Activated CD8-positive, alpha-beta T cell treated with anti-CD3 and anti-CD28 coated beads for 36 hours (primary cell): ENCODE measurements around the gene RYR1. TPM values are rescaled to one million over a fixed set of nuclear protein-coding genes. Genes with fewer than 3 reads are reported as not detected.

Experiments
- ATAC-seq: fragments of 200-7000 bp; cut with Tn5 transposase; one replicate; pipeline ENCODE4 v1.10.0; 2021; ENCODE audit warnings: mild to moderate bottlenecking, moderate library complexity
- CTCF ChIA-PET: fragments of 350-600 bp; sonication (Branson Sonifier 250); formaldehyde crosslinking; loops from one replicate; lab custom pipeline; 2021; ENCODE audit warnings: antibody characterized with exemption; lab: Charles Lee
- POLR2A ChIA-PET: fragments of 350-600 bp; sonication (Branson Sonifier 250); formaldehyde crosslinking; loops from one replicate; lab custom pipeline; 2021; ENCODE audit warnings: antibody characterized with exemption; lab: Charles Lee
- DNase-seq: peaks from one replicate; pipeline ENCODE4 v3.0.0-alpha.2; 2020
- H3K27ac Mint-ChIP-seq: one replicate; pipeline ENCODE4 v1.8.0; 2021; ENCODE audit warnings: mild to moderate bottlenecking, mixed read lengths
- H3K27me3 Mint-ChIP-seq: one replicate; pipeline ENCODE4 v1.8.0; 2021; ENCODE audit warnings: mixed read lengths
- H3K36me3 Mint-ChIP-seq: one replicate; pipeline ENCODE4 v1.8.0; 2021; ENCODE audit warnings: low read depth, mixed read lengths
- H3K4me1 Mint-ChIP-seq: one replicate; pipeline ENCODE4 v1.8.0; 2021; ENCODE audit warnings: low read depth, mixed read lengths
- H3K4me3 Mint-ChIP-seq: one replicate; pipeline ENCODE4 v1.8.0; 2021; ENCODE audit warnings: mild to moderate bottlenecking, moderate library complexity, mixed read lengths
- H3K9me3 Mint-ChIP-seq: one replicate; pipeline ENCODE4 v1.8.0; 2021; ENCODE audit warnings: mixed read lengths
- intact Hi-C: fragments of 100-400 bp; cut with micrococcal nuclease; formaldehyde crosslinking; loops from one replicate; pipeline ENCODE4 v1.10.0; 2022
- total RNA-seq, 2 experiments: library from RNA; stranded (reverse); gene quantifications; one replicate each; pipeline ENCODE4 v1.2.3, GENCODE V29; 2021
- TF ChIP-seq, protein P1 (sequence below): fragments of 200-600 bp; IDR thresholded peaks from one replicate; pipeline ENCODE4 v1.8.0; 2022; ENCODE audit warnings: antibody characterized with exemption, mild to moderate bottlenecking

RYR1 gene
- total RNA-seq, 2 experiments from 2014 or later: 0.63 to 1.2 TPM

DNA sequence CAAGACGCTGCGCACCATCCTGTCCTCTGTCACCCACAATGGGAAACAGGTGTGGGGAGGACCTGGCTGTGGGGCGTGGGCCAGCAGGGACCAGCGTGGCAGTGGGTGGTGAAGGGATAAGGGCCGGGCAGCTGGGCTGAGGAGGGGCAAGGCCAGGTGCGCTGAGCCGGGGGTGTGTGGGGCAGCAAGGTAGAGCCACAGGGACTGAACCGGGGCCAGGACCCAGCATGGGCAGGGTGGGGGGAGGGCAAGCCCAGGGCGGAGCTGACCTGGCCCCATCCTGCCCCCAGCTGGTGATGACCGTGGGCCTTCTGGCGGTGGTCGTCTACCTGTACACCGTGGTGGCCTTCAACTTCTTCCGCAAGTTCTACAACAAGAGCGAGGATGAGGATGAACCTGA is 146.6 kb downstream of the RYR1 start:
- DNase-seq: no peak
- H3K4me3 Mint-ChIP-seq: no peak overlapping the region
- CTCF ChIA-PET: interaction anchor here (1.6 kb wide), 1 partner anchor 10 kb away, joined by 3 read pairs; no protein-coding TSS in a partner anchor
- H3K27me3 Mint-ChIP-seq: no peaks in the 10 kb centered on the region
- TF ChIP-seq, protein P1, sequence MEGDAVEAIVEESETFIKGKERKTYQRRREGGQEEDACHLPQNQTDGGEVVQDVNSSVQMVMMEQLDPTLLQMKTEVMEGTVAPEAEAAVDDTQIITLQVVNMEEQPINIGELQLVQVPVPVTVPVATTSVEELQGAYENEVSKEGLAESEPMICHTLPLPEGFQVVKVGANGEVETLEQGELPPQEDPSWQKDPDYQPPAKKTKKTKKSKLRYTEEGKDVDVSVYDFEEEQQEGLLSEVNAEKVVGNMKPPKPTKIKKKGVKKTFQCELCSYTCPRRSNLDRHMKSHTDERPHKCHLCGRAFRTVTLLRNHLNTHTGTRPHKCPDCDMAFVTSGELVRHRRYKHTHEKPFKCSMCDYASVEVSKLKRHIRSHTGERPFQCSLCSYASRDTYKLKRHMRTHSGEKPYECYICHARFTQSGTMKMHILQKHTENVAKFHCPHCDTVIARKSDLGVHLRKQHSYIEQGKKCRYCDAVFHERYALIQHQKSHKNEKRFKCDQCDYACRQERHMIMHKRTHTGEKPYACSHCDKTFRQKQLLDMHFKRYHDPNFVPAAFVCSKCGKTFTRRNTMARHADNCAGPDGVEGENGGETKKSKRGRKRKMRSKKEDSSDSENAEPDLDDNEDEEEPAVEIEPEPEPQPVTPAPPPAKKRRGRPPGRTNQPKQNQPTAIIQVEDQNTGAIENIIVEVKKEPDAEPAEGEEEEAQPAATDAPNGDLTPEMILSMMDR: no peak
- ATAC-seq: no peak
- H3K36me3 Mint-ChIP-seq: no peaks in the 10 kb centered on the region
- intact Hi-C loops: no loop called here
- POLR2A ChIA-PET: no interaction called here
- no peaks in the 10 kb centered on the region for H3K9me3 Mint-ChIP-seq
- H3K27ac Mint-ChIP-seq: no peak overlapping the region
- H3K4me1 Mint-ChIP-seq: peaks cover 8% of the 10 kb centered on the region

DNA sequence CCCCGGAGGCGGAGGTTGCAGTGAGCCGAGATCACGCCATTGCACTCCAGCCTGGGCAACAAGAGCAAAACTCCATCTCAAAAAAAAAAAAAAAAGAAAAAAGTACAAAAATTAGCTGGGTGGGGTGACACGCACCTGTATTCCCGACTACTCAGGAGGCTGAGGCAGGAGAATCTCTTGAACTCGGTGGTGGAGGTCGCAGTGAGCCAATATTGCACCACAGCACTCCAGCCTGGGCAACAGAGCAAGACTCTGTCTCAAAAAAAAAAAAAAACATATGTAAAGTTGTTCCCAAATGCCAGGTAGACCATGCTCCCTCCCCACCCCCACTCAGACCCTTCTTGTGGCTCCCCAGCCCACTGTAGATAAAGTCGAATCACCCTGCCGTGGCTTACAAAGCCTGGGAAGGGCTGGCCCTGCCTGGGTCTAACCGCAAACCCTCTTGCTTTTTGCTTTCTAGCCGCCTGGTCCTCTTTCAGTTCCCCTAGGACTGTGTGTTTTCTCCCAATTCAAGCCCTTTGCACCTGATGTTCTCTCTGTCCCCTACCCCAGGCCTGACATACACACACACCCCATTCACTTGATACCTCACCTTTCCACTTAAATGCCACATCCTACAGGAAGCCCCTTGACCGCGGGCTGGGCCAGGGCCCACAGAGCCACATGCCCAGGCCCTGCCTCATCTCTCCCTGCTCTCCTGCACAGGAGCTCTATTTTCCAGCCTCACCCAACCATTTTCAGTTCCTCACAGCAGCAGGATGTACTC is 149.9 kb downstream of the RYR1 start:
- Mint-ChIP-seq H3K9me3 (no peaks in the 10 kb centered on the region), H3K27ac (no peak overlapping the region), H3K4me1 (peaks cover 8% of the 10 kb centered on the region), H3K27me3 (no peaks in the 10 kb centered on the region), H3K4me3 (no peak overlapping the region), H3K36me3 (peaks cover 10% of the 10 kb centered on the region)
- ATAC-seq (peak; percentile 27), DNase-seq (no peak)
- TF ChIP-seq, protein P1: no peak
- intact Hi-C loops: no loop called here
- CTCF ChIA-PET: no interaction called here
- POLR2A ChIA-PET: no interaction called here

DNA sequence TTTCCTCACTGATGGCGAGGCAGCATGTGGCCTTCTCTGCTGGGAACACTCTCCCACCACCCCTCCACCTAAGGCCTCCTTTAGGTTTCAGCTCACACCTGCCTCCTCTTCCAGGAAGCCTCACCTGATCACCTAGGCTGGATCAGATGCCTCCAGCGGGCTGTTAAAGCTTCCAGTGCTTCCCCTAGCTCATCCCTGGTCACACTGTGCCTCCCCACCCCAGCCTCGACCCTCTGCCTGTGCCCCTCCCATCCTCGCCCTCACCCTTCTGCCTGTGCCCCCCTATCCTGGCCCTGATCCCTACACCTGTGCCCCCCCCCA is 150.5 kb downstream of the RYR1 start:
- H3K4me3 Mint-ChIP-seq: no peak overlapping the region
- TF ChIP-seq, protein P1: no peak
- CTCF ChIA-PET: no interaction called here

DNA sequence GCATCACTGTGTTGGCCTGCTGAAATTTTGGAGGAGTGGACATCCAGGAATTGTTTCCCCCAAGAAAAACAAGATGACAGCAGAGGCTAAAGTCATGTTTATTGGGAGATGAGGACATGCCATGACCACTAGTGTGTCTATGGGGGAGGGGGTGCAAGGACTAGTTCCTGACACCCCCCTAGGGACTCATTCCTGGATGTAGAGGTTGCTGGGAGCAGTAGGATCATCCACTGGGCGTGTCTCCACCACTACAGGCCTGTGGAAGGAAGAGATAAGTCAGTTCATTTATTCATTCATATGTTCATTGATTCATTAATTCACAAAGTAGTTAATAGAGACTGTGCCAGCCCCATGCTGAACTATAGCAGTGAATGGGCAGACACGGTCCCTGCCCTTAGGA is 154.1 kb downstream of the RYR1 start:
- POLR2A ChIA-PET: interaction anchor here (1.1 to 1.3 kb wide), 2 partner anchors 25 to 37 kb away, joined by 4 read pairs; no protein-coding TSS in a partner anchor
- DNase-seq (no peak), ATAC-seq (no peak)
- Mint-ChIP-seq H3K27ac (no peak overlapping the region), H3K4me3 (no peak overlapping the region), H3K4me1 (peaks cover 5% of the 10 kb centered on the region), H3K9me3 (no peaks in the 10 kb centered on the region), H3K36me3 (peaks cover 20% of the 10 kb centered on the region), H3K27me3 (no peaks in the 10 kb centered on the region)
- intact Hi-C loops: no loop called here
- TF ChIP-seq, protein P1: no peak
- CTCF ChIA-PET: no interaction called here

More for the DNA sequence above, 150.5 kb downstream of the RYR1 start:
- POLR2A ChIA-PET: no interaction called here
- ATAC-seq (no peak), DNase-seq (no peak)
- Mint-ChIP-seq H3K9me3 (no peaks in the 10 kb centered on the region), H3K27me3 (no peaks in the 10 kb centered on the region), H3K27ac (no peak overlapping the region), H3K4me1 (peaks cover 8% of the 10 kb centered on the region), H3K36me3 (peaks cover 12% of the 10 kb centered on the region)
- intact Hi-C loops: no loop called here

DNA sequence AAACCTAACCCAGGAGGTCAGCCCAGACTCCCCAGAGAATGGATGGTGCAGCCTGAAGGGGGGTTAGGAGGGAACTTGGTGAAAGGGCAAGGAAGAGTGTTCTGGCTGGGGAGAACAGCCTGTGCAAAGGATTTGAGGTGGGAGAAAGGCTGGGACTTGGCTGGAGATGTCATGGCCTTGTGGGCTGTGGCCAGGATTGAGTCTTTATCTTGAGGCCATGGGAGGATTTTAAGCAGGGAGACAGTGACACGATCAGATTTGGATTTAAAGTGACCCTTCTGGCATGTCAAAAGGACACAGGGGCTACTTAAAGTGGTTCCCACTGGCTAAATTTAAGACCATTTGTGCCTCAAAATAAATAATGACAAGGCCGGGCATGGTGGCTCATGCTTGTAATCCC is 154.6 kb downstream of the RYR1 start:
- H3K4me1 Mint-ChIP-seq: peaks cover 5% of the 10 kb centered on the region
- DNase-seq (no peak), ATAC-seq (no peak)
- peaks cover 22% of the 10 kb centered on the region for H3K36me3 Mint-ChIP-seq
- H3K9me3 Mint-ChIP-seq: no peaks in the 10 kb centered on the region
- TF ChIP-seq, protein P1: no peak
- H3K27ac Mint-ChIP-seq: no peak overlapping the region
- H3K4me3 Mint-ChIP-seq: no peak overlapping the region
- CTCF ChIA-PET: no interaction called here
- no peaks in the 10 kb centered on the region for H3K27me3 Mint-ChIP-seq
- POLR2A ChIA-PET: no interaction called here
- intact Hi-C loops: no loop called here
